Glomerular visceral epithelial cell (primary cell): ENCODE results near the gene OR2T5.
"Not testable (repeated sequence)": the region's sequence is repeated elsewhere in the genome, so short reads cannot be mapped to it uniquely, and the experiment has no call there.

Experiments used
- DNase-seq: peaks from one replicate; pipeline ENCODE4 v3.0.0-alpha.2; 2016; ENCODE audit errors: extremely low spot score

OR2T5 gene, protein sequence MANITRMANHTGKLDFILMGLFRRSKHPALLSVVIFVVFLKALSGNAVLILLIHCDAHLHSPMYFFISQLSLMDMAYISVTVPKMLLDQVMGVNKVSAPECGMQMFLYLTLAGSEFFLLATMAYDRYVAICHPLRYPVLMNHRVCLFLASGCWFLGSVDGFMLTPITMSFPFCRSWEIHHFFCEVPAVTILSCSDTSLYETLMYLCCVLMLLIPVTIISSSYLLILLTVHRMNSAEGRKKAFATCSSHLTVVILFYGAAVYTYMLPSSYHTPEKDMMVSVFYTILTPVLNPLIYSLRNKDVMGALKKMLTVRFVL

DNA sequence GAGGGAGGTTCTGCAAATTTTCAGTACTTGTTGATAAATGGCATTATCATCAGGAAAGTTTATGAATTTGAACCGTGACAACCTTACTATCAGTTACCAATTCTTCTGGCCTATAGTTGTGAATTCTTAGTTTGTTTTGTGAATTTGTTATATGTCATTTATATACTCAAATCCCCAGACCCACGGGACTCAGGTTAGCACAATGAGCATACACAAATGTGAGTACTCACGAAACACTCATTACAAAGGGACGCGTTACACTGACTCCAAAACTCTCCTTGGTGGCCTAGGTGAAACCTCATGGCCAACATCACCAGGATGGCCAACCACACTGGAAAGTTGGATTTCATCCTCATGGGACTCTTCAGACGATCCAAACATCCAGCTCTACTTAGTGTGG lies at the start of gene OR2T5:
TSS of gene OR2T5 (plus strand) at position 301 of the 400 bp plus-strand sequence. CDS start at position 301, 0 bp downstream.
- DNase-seq: not testable (repeated sequence)

DNA sequence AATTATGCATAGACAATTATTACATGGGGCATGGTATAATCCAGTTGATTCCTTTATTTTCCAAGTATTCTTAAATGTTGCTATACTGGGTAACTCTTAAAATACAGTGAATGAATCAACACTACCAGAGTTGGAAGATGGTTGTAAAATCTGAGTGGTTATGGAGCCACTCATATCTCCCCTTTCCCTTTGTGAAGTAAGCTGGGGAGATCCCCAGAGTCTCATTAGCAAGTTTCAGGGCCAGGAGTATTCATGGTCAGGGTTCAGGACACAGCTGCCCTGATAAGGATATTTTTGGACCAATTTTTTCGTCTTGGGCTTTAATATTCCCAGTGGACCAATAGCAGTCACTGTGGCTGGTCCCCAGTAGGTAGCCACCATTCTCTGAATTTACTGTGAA lies 49.7 kb upstream of the OR2T5 start:
- DNase-seq: not testable (repeated sequence)

DNA sequence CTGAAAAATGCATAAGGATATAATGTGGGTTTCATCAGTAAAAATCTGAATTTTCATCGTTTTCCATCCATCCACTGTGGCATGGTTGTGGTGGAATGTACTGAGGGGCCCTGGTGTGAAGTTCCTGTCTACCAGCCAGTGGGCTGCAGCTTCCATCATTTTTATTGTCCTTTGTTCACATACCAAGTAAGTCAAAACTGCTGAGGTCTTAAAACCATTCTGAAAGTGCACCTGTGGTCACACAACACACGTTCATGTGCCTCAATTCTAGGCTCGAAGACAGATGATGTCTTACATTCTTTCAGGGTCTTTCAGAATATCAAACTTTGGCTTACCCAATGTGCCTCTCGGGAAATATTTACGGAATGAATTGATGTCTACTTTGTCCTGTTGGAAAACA lies 49.1 kb upstream of the OR2T5 start:
- not testable (repeated sequence) for DNase-seq

DNA sequence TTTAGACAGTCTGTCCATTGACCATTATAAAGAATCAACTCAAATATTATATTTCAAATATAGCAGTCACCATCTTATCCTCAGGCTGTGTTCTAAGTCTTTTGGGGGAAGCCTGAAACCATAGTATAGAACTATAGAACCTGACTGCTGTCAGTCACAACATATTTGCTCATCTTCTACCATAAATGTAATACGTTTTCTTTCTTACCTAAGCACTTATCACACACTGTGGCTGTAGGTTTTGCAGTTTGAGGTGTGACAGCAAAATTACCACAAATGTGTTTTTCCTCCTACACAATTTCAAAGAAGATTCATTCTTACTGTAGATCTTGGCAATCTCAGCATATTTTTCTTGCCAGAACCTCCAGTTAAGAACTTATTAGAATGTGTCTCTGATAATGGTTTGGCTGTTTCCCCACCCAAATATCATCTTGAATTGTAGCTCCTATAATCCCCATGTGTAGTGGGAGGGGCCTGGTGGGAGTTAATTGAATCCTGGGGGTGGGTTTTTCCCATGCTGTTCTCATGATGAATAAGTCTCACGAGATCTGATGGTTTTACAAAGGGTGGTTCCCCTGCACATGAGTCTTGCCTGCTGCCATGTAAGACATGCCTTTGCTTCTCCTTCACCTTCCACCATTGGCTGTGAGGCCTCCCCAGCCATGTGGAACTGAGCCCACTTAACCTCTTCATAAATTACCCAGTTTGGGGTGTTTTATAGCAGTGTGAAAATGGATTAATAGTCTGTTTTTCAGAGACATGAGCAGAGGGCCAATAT lies 45.7 kb upstream of the OR2T5 start:
- DNase-seq: not testable (repeated sequence)

DNA sequence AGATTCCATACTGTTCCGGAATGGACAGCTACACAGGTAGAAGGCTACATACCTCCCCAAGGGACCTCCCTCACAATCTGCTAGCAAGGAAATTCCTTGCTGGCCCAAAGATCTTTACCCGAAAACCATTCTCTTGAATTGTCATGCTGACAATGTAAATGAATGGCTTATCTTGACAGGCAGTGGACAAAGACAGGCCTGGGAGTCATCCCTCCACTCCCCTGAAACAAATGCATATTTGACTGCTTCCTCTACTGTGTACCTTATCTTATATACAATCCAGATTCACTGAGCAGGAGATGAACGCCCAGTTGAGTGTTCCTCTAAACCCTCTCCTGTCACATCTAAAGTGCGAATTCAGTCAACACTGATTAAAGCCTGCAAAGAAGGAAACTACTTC lies 43.8 kb upstream of the OR2T5 start:
- DNase-seq: not testable (repeated sequence)

DNA sequence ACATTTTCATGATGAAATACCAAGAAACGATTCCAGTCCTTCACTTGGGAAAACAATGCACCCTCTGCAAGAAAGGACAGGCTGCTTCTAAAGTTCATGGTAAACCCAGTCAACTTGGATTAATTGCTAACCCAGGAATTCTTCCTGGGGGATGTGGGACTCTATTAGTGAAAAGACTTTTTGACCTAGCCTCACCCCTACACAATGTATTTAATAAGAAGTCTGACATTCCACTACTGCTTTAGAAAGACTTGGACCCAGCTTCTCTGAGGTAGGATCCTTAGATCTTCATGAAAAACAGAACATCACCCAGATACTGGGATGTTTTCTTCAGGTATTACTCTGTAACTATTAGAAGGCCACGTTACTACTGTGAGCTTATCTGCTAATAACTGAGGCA lies 43.0 kb upstream of the OR2T5 start, which contains the start of gene OR2T2:
TSS of gene OR2T2 (plus strand) at position 239 of the 400 bp plus-strand sequence. CDS start 7,161 bp downstream, outside the sequence.
- not testable (repeated sequence) for DNase-seq

DNA sequence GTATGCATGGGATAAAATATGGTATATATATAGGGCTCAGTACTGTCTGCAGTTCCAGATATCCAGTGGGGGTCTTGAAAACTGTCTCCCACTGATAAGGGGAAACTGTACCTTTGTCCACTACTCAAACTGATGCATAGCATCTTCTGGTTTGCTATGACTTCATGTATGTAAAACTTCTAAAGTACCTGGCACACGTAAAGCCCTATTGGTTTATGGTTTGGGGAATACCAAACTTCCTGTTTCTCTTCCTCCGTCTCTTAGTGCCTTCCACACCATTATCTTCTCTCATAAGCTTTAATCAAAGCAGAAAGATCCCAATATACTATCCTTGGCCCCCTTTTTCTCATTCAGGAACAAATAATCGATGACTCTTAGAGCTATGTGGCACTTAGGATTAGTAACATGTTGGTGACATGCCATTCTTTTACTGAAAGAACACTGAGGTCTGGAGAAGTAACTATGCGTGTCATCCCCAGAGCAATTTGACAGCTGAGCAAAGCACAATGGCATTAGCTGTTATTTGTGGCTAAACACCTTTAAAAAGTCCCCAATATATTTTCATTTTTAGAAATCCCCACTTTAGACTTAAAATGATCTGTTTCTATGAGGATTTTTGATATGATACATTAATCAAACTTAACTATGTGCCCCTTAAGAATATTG lies 39.8 kb upstream of the OR2T5 start:
- not testable (repeated sequence) for DNase-seq

DNA sequence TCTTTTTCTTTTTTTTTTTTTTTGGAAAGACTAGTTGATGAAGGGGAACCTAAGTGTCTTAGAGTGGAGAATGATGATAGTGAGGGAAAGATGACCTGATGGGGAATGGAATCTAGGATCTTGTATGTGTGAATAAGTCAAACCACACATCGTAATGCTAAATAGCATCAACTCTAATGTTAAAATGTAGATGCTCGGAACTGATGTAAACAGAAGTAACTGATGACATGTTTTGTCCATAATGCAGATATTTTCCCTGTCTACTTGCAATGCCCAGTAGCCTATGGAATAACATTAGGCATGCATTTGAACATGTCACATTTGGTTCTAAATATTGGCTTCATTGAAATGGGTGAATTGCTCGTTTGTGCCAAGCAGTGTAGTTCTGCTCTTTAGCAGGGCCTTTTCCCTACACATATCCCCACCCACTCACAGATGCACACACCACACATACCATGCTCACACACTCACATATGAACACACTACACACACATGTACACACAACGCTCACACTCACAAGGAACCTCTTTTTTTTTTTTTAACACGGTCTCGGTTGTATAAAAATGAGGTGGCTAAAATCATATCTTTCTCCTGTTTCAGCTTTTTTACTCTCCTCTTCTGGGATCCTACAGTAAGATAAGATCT lies 38.4 kb upstream of the OR2T5 start:
- DNase-seq: not testable (repeated sequence)

DNA sequence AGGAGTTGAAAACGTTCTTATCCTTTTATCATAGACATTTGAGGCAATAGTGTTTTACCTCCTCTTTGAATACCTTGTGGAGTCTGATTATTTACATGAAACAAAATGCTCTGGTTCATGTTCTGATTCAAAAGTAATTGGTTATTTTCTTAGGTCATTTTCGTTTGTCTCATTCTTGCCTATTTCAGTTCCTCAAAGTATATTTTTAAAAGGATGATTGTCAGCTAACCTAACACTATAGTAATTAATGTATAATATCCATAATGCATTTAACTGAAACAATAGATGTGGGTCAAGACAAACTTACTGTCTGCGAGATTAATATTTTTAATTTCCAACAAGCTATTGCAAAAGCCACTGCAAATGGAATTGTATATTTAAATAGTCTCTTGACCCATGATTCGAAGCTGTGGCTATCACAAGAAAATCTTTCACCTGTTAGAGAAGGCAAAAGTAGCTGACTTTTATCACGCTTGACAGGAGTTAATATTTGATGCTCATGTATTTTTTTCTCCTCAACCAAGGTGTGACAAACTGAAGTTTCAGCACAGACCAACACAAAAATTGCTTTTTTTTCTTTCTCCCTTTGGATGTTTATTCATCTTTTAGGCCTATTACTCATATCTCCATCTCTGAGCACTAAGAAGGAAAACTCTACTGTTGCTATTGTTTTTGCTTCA lies 37.8 kb upstream of the OR2T5 start:
- not testable (repeated sequence) for DNase-seq

DNA sequence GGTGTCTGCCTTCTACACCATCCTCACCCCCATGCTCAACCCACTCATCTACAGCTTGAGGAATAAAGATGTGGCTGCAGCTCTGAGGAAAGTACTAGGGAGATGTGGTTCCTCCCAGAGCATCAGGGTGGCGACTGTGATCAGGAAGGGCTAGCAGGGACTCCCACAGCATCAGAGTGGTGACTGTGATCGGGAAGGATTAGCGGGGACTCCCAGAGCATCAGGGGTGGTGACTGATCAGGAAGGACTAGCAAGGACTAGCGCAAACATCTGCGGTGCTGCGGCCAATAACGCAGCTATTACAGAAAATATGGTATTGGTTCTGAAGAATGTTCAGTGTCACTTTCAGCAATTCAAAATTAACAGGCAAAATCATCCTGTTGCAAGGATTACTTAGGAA lies 34.8 kb upstream of the OR2T5 start:
- not testable (repeated sequence) for DNase-seq

DNA sequence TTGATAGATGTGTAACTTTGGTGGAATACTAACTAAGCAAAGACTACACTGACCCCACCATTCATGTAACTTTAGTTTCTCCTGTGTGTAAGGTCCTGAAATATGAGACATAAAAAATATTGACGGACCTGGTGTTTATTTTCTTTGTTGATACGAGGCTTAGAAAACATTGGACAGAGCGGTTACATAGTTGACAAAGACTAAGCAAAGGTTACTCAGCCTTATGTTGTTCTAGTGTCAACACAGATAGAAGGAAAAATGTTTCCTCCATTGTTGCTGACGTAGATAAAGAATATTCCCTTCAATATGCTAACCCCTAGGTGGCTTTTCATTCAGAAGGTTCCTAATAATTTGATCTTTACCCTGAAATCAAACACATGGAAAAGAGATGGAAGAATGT lies 33.3 kb upstream of the OR2T5 start:
- DNase-seq: not testable (repeated sequence)

DNA sequence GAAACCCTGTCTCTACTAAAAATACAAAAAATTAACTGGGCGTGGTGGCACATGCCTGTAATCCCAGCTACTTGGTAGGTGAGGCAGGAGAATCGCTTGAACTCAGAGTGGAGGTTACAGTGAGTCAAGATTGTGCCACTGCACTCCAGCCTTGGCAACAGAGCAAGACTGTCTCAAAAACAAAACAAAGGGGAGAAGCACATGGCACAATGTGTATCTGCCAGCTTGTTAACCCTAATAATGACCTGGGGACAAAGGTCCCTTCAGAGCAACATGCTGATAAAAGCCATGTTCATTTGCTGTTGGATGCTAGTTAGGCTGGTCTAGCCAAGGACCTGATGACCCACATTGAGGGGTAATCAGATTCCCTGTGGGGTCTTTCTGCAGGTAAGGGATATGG lies 31.8 kb upstream of the OR2T5 start:
- not testable (repeated sequence) for DNase-seq

DNA sequence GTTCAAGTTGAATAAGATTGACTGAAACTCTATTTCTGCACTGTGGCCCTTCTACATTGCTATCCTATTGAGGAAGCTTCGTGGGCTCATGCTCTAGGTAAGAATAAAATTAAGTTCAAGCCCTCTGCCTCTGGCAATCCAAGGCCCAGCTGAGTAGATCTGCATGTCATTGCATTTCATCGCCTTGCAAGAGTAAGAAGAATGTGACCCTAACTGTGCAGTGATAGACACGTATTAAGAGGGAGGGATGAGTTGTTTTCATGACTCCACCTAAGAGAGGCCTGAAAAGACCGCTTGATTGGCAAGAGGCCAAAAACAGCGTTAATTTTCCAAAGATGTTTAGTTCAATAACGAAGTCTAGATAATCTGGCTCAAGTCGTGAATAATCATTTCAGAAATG lies 29.3 kb upstream of the OR2T5 start:
- not testable (repeated sequence) for DNase-seq

DNA sequence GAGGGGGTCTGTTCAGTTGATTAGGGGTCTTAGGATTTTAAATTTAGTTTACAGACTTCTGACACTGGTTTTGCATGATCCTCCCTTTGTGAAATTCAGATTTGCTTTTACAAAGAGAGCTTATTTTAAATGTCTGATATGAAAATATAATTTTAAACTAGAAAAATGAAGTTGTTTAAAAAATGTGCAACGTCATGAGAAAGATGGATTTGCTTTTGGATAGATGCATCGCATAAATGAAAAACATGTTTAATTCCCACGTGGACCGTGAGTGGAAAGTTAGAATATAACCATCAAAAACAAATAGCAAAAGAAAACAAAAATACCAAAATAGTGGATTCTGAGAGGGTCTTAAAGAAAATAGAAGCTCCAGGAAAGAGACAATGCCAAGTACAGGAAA lies 17.2 kb upstream of the OR2T5 start:
- no peak for DNase-seq

DNA sequence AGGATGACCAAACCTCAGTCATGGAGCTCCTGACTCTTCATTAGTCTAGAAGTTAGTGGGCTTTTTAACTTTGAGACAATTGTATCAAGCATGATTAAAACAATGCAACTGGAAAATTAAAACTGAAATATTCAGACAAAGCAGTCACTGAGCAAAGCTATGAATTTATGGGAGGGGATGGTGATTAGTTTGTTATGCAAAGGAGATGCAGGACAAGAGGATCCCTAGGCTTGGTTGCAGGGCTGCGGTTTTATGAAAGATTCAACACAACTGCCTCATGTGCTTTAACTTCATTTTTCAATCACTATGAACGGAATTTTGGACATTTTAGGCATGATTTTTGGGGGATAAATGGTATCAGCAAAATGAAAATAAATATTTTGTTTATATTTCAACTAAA lies 16.3 kb upstream of the OR2T5 start:
- not testable (repeated sequence) for DNase-seq

DNA sequence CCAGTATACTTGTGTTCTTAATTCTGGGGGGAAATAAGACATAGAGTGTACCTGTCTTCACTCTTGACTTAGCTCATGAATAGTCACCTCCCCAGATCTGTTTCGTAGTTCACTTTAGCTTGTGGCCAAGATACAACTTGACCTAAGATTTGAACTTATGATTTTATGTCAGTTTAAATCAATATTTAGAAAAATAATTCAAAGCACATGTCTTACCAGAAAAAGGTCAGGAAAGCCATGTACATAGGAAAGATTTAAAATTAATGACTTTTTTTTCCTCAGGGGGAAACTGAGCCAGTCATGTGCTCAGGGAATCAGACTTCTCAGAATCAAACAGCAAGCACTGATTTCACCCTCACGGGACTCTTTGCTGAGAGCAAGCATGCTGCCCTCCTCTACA lies 15.3 kb upstream of the OR2T5 start, which contains the start of gene OR2T3:
TSS of gene OR2T3 (plus strand) at position 301 of the 400 bp plus-strand sequence. CDS start at position 301, 0 bp downstream.
- not testable (repeated sequence) for DNase-seq

DNA sequence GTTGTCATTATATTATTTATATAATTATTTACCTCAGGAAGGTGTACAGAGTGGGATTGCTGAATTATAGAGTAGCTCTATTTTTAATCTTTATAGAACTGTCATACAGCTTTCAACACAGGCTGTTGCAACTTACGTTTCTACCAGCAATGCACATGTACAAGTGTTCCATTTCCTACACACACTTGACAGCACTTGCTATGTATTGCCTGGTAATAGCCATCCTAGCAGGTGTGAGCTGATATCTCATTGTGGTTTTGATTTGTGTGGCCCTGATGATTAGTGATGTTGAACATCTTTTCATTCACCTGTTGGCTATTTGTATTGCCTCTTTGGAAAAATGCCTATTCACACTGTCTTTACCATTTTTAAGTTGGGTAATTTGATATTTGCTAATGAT lies 12.7 kb upstream of the OR2T5 start:
- DNase-seq: not testable (repeated sequence)

DNA sequence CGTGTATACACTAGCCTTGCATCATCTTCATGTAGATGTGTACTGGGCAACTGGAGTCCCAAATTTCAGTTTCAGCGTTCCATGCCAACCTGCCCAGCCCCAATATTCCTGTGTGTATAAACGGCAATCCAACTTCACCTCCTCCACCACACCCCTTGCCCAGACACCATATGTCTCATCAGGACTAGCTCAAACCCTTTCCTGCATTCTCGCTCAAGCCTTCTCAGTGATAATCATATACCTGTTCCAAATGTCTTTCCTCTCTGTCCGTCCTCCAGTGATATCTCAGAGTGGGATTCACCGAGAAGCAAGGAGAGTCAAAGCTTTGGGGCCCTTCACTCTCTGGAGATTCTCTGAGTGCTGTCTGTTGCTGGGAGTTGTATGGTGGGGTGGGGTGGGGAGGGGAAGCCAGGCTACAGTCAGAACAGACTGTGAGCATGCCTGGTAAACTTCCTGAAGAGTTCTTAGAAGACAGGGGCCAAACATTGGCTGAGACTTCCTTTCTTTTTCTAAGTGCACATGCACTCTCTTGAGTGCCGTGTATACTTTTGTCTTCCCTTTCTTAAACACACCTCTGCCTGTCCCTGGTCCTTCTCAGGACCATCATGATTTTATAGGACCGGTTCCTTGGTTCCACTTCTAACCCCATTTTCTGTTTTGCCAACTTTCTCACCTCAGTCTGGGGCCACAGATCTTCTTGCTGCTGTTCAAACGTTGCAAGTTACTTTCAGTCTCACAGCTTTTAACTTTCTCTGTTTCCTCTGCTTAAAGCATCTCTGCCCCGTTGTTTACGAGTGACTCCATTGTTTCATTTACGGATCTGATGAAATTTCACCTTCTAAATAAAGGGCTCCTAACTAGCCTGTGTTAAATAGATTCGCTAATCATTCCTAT lies 6.5 kb upstream of the OR2T5 start:
- not testable (repeated sequence) for DNase-seq

DNA sequence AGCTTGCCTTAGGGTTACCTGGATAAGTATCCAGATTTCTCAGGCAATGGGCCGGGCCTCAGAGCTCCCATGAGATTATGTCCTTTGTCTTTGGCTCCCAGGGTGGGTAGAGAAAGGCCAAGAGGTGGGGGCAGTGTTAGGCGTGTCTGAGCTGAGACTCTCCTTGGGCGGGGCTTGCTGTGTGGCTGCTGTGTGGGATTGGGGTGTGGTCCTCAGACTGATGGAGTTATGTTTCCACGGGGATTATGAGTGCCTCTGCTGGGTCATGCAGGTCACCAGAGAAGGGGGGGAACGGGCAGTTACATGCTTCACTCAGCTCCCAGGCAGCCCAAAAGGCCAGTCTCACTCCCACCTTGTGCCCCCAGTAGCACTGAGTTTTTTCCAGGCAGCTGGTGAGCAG lies 8.3 kb downstream of the OR2T5 start:
- DNase-seq: not testable (repeated sequence)
